ENCODE data around the gene PBRM1. TPM values are rescaled to one million over a fixed set of nuclear protein-coding genes. Genes with fewer than 3 reads are reported as not detected.

PBRM1 gene
- total and polyA plus RNA-seq, 2 donors from 2014 or later: 4.1 to 56.2 TPM

- Histone ChIP-seq H3K4me1 (ENCODE audit: control insufficient read depth in 2 of 3, insufficient read depth in 2 of 3, low read depth in 1 of 3, low read length in 3 of 3) (peaks cover 0 to 2% (median 0%) of the 10 kb centered on the region in 3 donors), H3K27me3 (ENCODE audit: control insufficient read depth, insufficient read depth, low read length) (no peaks in the 10 kb centered on the region), H3K27ac (ENCODE audit: low read depth in 2 of 2, low read length in 2 of 2) (no peak overlapping the region), H3K9me3 (ENCODE audit: control insufficient read depth in 2 of 3, insufficient read depth in 1 of 3, low read length in 3 of 3) (no peaks in the 10 kb centered on the region), H3K4me3 (ENCODE audit: low read length in 3 of 3) (no peak overlapping the region), H3K36me3 (ENCODE audit: control insufficient read depth in 2 of 3, insufficient read depth in 3 of 3, low read length in 3 of 3) (peaks cover 10 to 54% (median 24%) of the 10 kb centered on the region in 3 donors), H3K9ac (ENCODE audit: low read length in 3 of 3) (no peak overlapping the region)
- intact Hi-C loops (cut with DNase I): no loop called here
- no peak for FAIRE-seq
- DNase-seq: no peak
- TF ChIP-seq CTCF (IDR thresholded peaks at IDR 0.05; ENCODE audit: borderline replicate concordance, extremely low read depth, insufficient read depth): no peak
These were observed 130.7 kb downstream of the PBRM1 start for GRCh38 chr3:52555056-52555455.

GRCh38 chr3:52554026-52554755 is 131.5 kb downstream of the PBRM1 start:
- no peak overlapping the region for H3K9ac ChIP-seq (ENCODE audit: low read length in 3 of 3)
- no peak overlapping the region for H3K4me3 ChIP-seq (ENCODE audit: low read length in 3 of 3)
- peaks cover 8 to 50% (median 20%) of the 10 kb centered on the region in 3 donors for H3K36me3 ChIP-seq (ENCODE audit: control insufficient read depth in 2 of 3, insufficient read depth in 3 of 3, low read length in 3 of 3)
- intact Hi-C loops (cut with DNase I): no loop called here
- no peak for FAIRE-seq
- peaks cover 0 to 2% (median 0%) of the 10 kb centered on the region in 3 donors for H3K4me1 ChIP-seq (ENCODE audit: control insufficient read depth in 2 of 3, insufficient read depth in 2 of 3, low read depth in 1 of 3, low read length in 3 of 3)
- DNase-seq: no peak
- no peak for TF ChIP-seq CTCF (IDR thresholded peaks at IDR 0.05; ENCODE audit: borderline replicate concordance, extremely low read depth, insufficient read depth)
- no peaks in the 10 kb centered on the region for H3K27me3 ChIP-seq (ENCODE audit: control insufficient read depth, insufficient read depth, low read length)
- H3K9me3 ChIP-seq (ENCODE audit: control insufficient read depth in 2 of 3, insufficient read depth in 1 of 3, low read length in 3 of 3): no peaks in the 10 kb centered on the region
- H3K27ac ChIP-seq (ENCODE audit: low read depth in 2 of 2, low read length in 2 of 2): no peak overlapping the region

GRCh38 chr3:52552089-52552488 is 133.6 kb downstream of the PBRM1 start:
- intact Hi-C loops (cut with DNase I): no loop called here
- Histone ChIP-seq H3K27me3 (ENCODE audit: control insufficient read depth, insufficient read depth, low read length) (no peaks in the 10 kb centered on the region), H3K27ac (ENCODE audit: low read depth in 2 of 2, low read length in 2 of 2) (no peak overlapping the region), H3K4me3 (ENCODE audit: low read length in 3 of 3) (no peak overlapping the region), H3K9me3 (ENCODE audit: control insufficient read depth in 2 of 3, insufficient read depth in 1 of 3, low read length in 3 of 3) (no peaks in the 10 kb centered on the region), H3K4me1 (ENCODE audit: control insufficient read depth in 2 of 3, insufficient read depth in 2 of 3, low read depth in 1 of 3, low read length in 3 of 3) (peaks cover 0 to 2% (median 0%) of the 10 kb centered on the region in 3 donors), H3K36me3 (ENCODE audit: control insufficient read depth in 2 of 3, insufficient read depth in 3 of 3, low read length in 3 of 3) (peaks cover 11 to 44% (median 21%) of the 10 kb centered on the region in 3 donors), H3K9ac (ENCODE audit: low read length in 3 of 3) (no peak overlapping the region)
- no peak for DNase-seq
- no peak for TF ChIP-seq CTCF (IDR thresholded peaks at IDR 0.05; ENCODE audit: borderline replicate concordance, extremely low read depth, insufficient read depth)
- no peak for FAIRE-seq

Data from kidney (tissue), 14 donors.